ENCODE data around the gene GET4. TPM values are rescaled to one million over a fixed set of nuclear protein-coding genes. Genes with fewer than 3 reads are reported as not detected.

Gene GET4
- total RNA-seq, 1 experiment from 2014 or later, result 120 TPM

- Histone ChIP-seq H3K4me1 (replicated peaks; ENCODE audit: insufficient read depth) (no peaks in the 10 kb centered on the region), H3K79me2 (ENCODE audit: low read depth) (peaks cover 50% of the 10 kb centered on the region), H3K27me3 (ENCODE audit: insufficient read depth, low read depth) (no peaks in the 10 kb centered on the region), H3K36me3 (ENCODE audit: low read depth) (peaks cover 33% of the 10 kb centered on the region), H3K27ac (no peak overlapping the region), H3K4me3 (no peak overlapping the region), H3K9me2 (ENCODE audit: insufficient read depth) (no peaks in the 10 kb centered on the region), H4K20me1 (ENCODE audit: insufficient read depth) (peaks cover 63% of the 10 kb centered on the region), H3K4me2 (no peak overlapping the region), H3K9me3 (ENCODE audit: insufficient read depth, low read depth) (no peaks in the 10 kb centered on the region), H2AFZ (no peak overlapping the region), H3F3A (ENCODE audit: insufficient read depth, low read depth) (peaks cover 21% of the 10 kb centered on the region; the same call in 1 of the 2 replicates)
- ChIA-PET CTCF (no interaction called here), POLR2A (ENCODE audit: unreplicated experiment) (no interaction called here)
- intact Hi-C loops (cut with micrococcal nuclease; ENCODE audit: unreplicated experiment), result no loop called here
- DNase-seq, result no peak
- no TSS peak for BruUV-seq (replicated peaks)
- TF ChIP-seq, protein P1, sequence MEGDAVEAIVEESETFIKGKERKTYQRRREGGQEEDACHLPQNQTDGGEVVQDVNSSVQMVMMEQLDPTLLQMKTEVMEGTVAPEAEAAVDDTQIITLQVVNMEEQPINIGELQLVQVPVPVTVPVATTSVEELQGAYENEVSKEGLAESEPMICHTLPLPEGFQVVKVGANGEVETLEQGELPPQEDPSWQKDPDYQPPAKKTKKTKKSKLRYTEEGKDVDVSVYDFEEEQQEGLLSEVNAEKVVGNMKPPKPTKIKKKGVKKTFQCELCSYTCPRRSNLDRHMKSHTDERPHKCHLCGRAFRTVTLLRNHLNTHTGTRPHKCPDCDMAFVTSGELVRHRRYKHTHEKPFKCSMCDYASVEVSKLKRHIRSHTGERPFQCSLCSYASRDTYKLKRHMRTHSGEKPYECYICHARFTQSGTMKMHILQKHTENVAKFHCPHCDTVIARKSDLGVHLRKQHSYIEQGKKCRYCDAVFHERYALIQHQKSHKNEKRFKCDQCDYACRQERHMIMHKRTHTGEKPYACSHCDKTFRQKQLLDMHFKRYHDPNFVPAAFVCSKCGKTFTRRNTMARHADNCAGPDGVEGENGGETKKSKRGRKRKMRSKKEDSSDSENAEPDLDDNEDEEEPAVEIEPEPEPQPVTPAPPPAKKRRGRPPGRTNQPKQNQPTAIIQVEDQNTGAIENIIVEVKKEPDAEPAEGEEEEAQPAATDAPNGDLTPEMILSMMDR (conservative IDR thresholded peaks at IDR 0.05), result no peak
- no peak for TF ChIP-seq EZH2 (IDR thresholded peaks at IDR 0.05; ENCODE audit: low read depth)
Observed at GRCh38 chr7:889391-889790, 13.0 kb downstream of the GET4 start.

GRCh38 chr7:890868-891267, 14.5 kb downstream of the GET4 start:
- H3K4me3 ChIP-seq, result no peak overlapping the region
- no peaks in the 10 kb centered on the region for H3K9me2 ChIP-seq (ENCODE audit: insufficient read depth)
- POLR2A ChIA-PET (ENCODE audit: unreplicated experiment), result interaction anchor here (0.6 kb wide), 1 partner anchor 629 kb away, joined by 4 read pairs; no protein-coding TSS in a partner anchor
- no peak overlapping the region for H3K27ac ChIP-seq
- H4K20me1 ChIP-seq (ENCODE audit: insufficient read depth), result peaks cover 50% of the 10 kb centered on the region
- H3K27me3 ChIP-seq (ENCODE audit: insufficient read depth, low read depth), result no peaks in the 10 kb centered on the region
- H3K4me2 ChIP-seq, result no peak overlapping the region
- H2AFZ ChIP-seq, result no peak overlapping the region
- intact Hi-C loops (cut with micrococcal nuclease; ENCODE audit: unreplicated experiment), result no loop called here
- peaks cover 35% of the 10 kb centered on the region for H3K79me2 ChIP-seq (ENCODE audit: low read depth)
- no peak for DNase-seq
- peaks cover 33% of the 10 kb centered on the region for H3K36me3 ChIP-seq (ENCODE audit: low read depth)
- CTCF ChIA-PET, result no interaction called here
- peaks cover 21% of the 10 kb centered on the region; the same call in 1 of the 2 replicates for H3F3A ChIP-seq (ENCODE audit: insufficient read depth, low read depth)
- TF ChIP-seq EZH2 (IDR thresholded peaks at IDR 0.05; ENCODE audit: low read depth), result no peak
- TF ChIP-seq, protein P1 (conservative IDR thresholded peaks at IDR 0.05), result no peak
- BruUV-seq (replicated peaks), result no TSS peak
- H3K9me3 ChIP-seq (ENCODE audit: insufficient read depth, low read depth), result no peaks in the 10 kb centered on the region
- no peaks in the 10 kb centered on the region for H3K4me1 ChIP-seq (replicated peaks; ENCODE audit: insufficient read depth)

GRCh38 chr7:891291-891690, 14.9 kb downstream of the GET4 start:
- intact Hi-C loops (cut with micrococcal nuclease; ENCODE audit: unreplicated experiment), result no loop called here

More at GRCh38 chr7:891291-891690, 14.9 kb downstream of the GET4 start:
- no peaks in the 10 kb centered on the region for H3K27me3 ChIP-seq (ENCODE audit: insufficient read depth, low read depth)
- no peaks in the 10 kb centered on the region for H3K4me1 ChIP-seq (replicated peaks; ENCODE audit: insufficient read depth)
- TF ChIP-seq EZH2 (IDR thresholded peaks at IDR 0.05; ENCODE audit: low read depth), result no peak
- TF ChIP-seq, protein P1 (conservative IDR thresholded peaks at IDR 0.05), result no peak
- no peak overlapping the region for H3K4me3 ChIP-seq
- no peaks in the 10 kb centered on the region for H3K9me2 ChIP-seq (ENCODE audit: insufficient read depth)
- BruUV-seq (replicated peaks), result no TSS peak
- H3K36me3 ChIP-seq (ENCODE audit: low read depth), result peaks cover 33% of the 10 kb centered on the region
- H3K27ac ChIP-seq, result no peak overlapping the region
- H4K20me1 ChIP-seq (ENCODE audit: insufficient read depth), result peaks cover 50% of the 10 kb centered on the region
- no peak overlapping the region for H2AFZ ChIP-seq
- CTCF ChIA-PET, result no interaction called here
- H3K4me2 ChIP-seq, result no peak overlapping the region
- H3F3A ChIP-seq (ENCODE audit: insufficient read depth, low read depth), result peaks cover 23% of the 10 kb centered on the region; the same call in 1 of the 2 replicates
- DNase-seq, result no peak
- POLR2A ChIA-PET (ENCODE audit: unreplicated experiment), result no interaction called here
- no peaks in the 10 kb centered on the region for H3K9me3 ChIP-seq (ENCODE audit: insufficient read depth, low read depth)
- H3K79me2 ChIP-seq (ENCODE audit: low read depth), result peaks cover 31% of the 10 kb centered on the region
